Activated naive CD8-positive, alpha-beta T cell (primary cell): ENCODE data around the gene SELENOO.

Experiments used
- H3K27ac Mint-ChIP-seq: one replicate; pipeline ENCODE4 v1.8.0; 2021; ENCODE audit warnings: mixed read lengths
- H3K27me3 Mint-ChIP-seq: one replicate; pipeline ENCODE4 v1.8.0; 2021; ENCODE audit warnings: mixed read lengths
- H3K36me3 Mint-ChIP-seq: one replicate; pipeline ENCODE4 v1.8.0; 2021; ENCODE audit warnings: mixed read lengths
- H3K4me1 Mint-ChIP-seq: one replicate; pipeline ENCODE4 v1.8.0; 2021; ENCODE audit warnings: low read depth, mixed read lengths
- H3K4me3 Mint-ChIP-seq: one replicate; pipeline ENCODE4 v1.8.0; 2021; ENCODE audit warnings: mild to moderate bottlenecking, mixed read lengths
- H3K9me3 Mint-ChIP-seq: one replicate; pipeline ENCODE4 v1.8.0; 2021; ENCODE audit warnings: low read depth, mixed read lengths

The SELENOO gene

GRCh38 chr22:50211147-50211546, 10.3 kb downstream of the SELENOO start:
- Mint-ChIP-seq H3K4me3 (no peak overlapping the region), H3K27ac (no peak overlapping the region), H3K27me3 (no peaks in the 10 kb centered on the region), H3K36me3 (peaks cover 2% of the 10 kb centered on the region), H3K4me1 (peaks cover 22% of the 10 kb centered on the region), H3K9me3 (no peaks in the 10 kb centered on the region)

- H3K4me3 Mint-ChIP-seq = no peak overlapping the region
- H3K27me3 Mint-ChIP-seq = no peaks in the 10 kb centered on the region
- H3K9me3 Mint-ChIP-seq = no peaks in the 10 kb centered on the region
- H3K4me1 Mint-ChIP-seq = peaks cover 22% of the 10 kb centered on the region
- H3K27ac Mint-ChIP-seq = peak overlapping the region; percentile 10
- peaks cover 2% of the 10 kb centered on the region for H3K36me3 Mint-ChIP-seq
These were observed 12.5 kb downstream of the SELENOO start for GRCh38 chr22:50213263-50213662.

- Mint-ChIP-seq H3K27ac (no peak overlapping the region), H3K27me3 (no peaks in the 10 kb centered on the region), H3K4me3 (no peak overlapping the region), H3K9me3 (no peaks in the 10 kb centered on the region), H3K36me3 (peaks cover 2% of the 10 kb centered on the region), H3K4me1 (peaks cover 19% of the 10 kb centered on the region)
These were observed 14.7 kb downstream of the SELENOO start for GRCh38 chr22:50215297-50216054.

GRCh38 chr22:50216055-50216683, 15.4 kb downstream of the SELENOO start:
- Mint-ChIP-seq H3K27me3 (no peaks in the 10 kb centered on the region), H3K36me3 (peaks cover 2% of the 10 kb centered on the region), H3K4me3 (no peak overlapping the region), H3K27ac (no peak overlapping the region), H3K9me3 (no peaks in the 10 kb centered on the region), H3K4me1 (peaks cover 16% of the 10 kb centered on the region)

GRCh38 chr22:50216684-50217520, 16.1 kb downstream of the SELENOO start:
- no peak overlapping the region for H3K27ac Mint-ChIP-seq
- peaks cover 13% of the 10 kb centered on the region for H3K4me1 Mint-ChIP-seq
- no peaks in the 10 kb centered on the region for H3K27me3 Mint-ChIP-seq
- H3K9me3 Mint-ChIP-seq = no peaks in the 10 kb centered on the region
- H3K4me3 Mint-ChIP-seq = no peak overlapping the region
- peaks cover 2% of the 10 kb centered on the region for H3K36me3 Mint-ChIP-seq

GRCh38 chr22:50217543-50218152, 16.8 kb downstream of the SELENOO start:
- H3K27ac Mint-ChIP-seq = no peak overlapping the region
- H3K36me3 Mint-ChIP-seq = no peaks in the 10 kb centered on the region
- no peaks in the 10 kb centered on the region for H3K27me3 Mint-ChIP-seq
- H3K4me1 Mint-ChIP-seq = peaks cover 10% of the 10 kb centered on the region
- H3K9me3 Mint-ChIP-seq = no peaks in the 10 kb centered on the region
- no peak overlapping the region for H3K4me3 Mint-ChIP-seq

- no peaks in the 10 kb centered on the region for H3K27me3 Mint-ChIP-seq
- H3K9me3 Mint-ChIP-seq = no peaks in the 10 kb centered on the region
- H3K4me1 Mint-ChIP-seq = peaks cover 6% of the 10 kb centered on the region
- peaks cover 2% of the 10 kb centered on the region for H3K36me3 Mint-ChIP-seq
- no peak overlapping the region for H3K4me3 Mint-ChIP-seq
- no peak overlapping the region for H3K27ac Mint-ChIP-seq
These were observed 17.6 kb downstream of the SELENOO start for GRCh38 chr22:50218153-50218995.

- Mint-ChIP-seq H3K27ac (no peak overlapping the region), H3K4me1 (peaks cover 3% of the 10 kb centered on the region), H3K9me3 (no peaks in the 10 kb centered on the region), H3K27me3 (no peaks in the 10 kb centered on the region), H3K36me3 (peaks cover 2% of the 10 kb centered on the region), H3K4me3 (no peak overlapping the region)
These were observed 18.4 kb downstream of the SELENOO start for GRCh38 chr22:50218996-50219727.

- Mint-ChIP-seq H3K36me3 (peaks cover 2% of the 10 kb centered on the region), H3K27me3 (no peaks in the 10 kb centered on the region), H3K9me3 (no peaks in the 10 kb centered on the region), H3K4me1 (no peaks in the 10 kb centered on the region), H3K27ac (peak overlapping the region; percentile 61), H3K4me3 (no peak overlapping the region)
These were observed 19.2 kb downstream of the SELENOO start for GRCh38 chr22:50219800-50220602.

GRCh38 chr22:50220603-50221409, 20.0 kb downstream of the SELENOO start:
- H3K4me3 Mint-ChIP-seq = no peak overlapping the region

GRCh38 chr22:50221410-50222300, 20.8 kb downstream of the SELENOO start:
- Mint-ChIP-seq H3K27ac (no peak overlapping the region), H3K4me1 (no peaks in the 10 kb centered on the region), H3K27me3 (no peaks in the 10 kb centered on the region), H3K36me3 (peaks cover 2% of the 10 kb centered on the region), H3K9me3 (no peaks in the 10 kb centered on the region), H3K4me3 (no peak overlapping the region)

More at GRCh38 chr22:50220603-50221409, 20.0 kb downstream of the SELENOO start:
- no peaks in the 10 kb centered on the region for H3K4me1 Mint-ChIP-seq
- H3K9me3 Mint-ChIP-seq = no peaks in the 10 kb centered on the region
- no peak overlapping the region for H3K27ac Mint-ChIP-seq
- H3K36me3 Mint-ChIP-seq = peaks cover 2% of the 10 kb centered on the region
- H3K27me3 Mint-ChIP-seq = no peaks in the 10 kb centered on the region

GRCh38 chr22:50222508-50222907, 21.7 kb downstream of the SELENOO start:
- Mint-ChIP-seq H3K4me3 (no peak overlapping the region), H3K27me3 (no peaks in the 10 kb centered on the region), H3K27ac (no peak overlapping the region), H3K4me1 (no peaks in the 10 kb centered on the region), H3K9me3 (no peaks in the 10 kb centered on the region), H3K36me3 (peaks cover 2% of the 10 kb centered on the region)
